T-cell (primary cell): ENCODE measurements around the gene KRT26. TPM values are rescaled to one million over a fixed set of nuclear protein-coding genes. Genes with fewer than 3 reads are reported as not detected.

Experiments
- ATAC-seq, 4 experiments: fragments of 200-7000 bp in 3 of 4; fragments of 150-1000 bp in 1 of 4; cut with Tn5 transposase; replicated peaks in 1 of 4; 1 replicate in 3 of 4; 2 replicates in 1 of 4; pipeline ENCODE4 v1.10.0; 2021; ENCODE audit warnings: moderate library complexity in 3 of 4, mild to moderate bottlenecking in 2 of 4, moderate number of reproducible peaks in 1 of 4
- CTCF ChIA-PET, 2 donors: fragments of 300-600 bp; sonication (Branson Sonifier 250); formaldehyde crosslinking; loops; one replicate each; lab custom pipeline; 2022; ENCODE audit warnings: antibody characterized with exemption in 2 of 2; lab: Charles Lee
- POLR2A ChIA-PET, 2 donors: fragments of 300-600 bp; sonication (Branson Sonifier 250); formaldehyde crosslinking; loops; one replicate each; lab custom pipeline; 2022; ENCODE audit warnings: antibody characterized with exemption in 2 of 2; lab: Charles Lee
- DNase-seq, 35 experiments: peaks; one replicate each; pipeline versions ENCODE4 v3.0.0 to v3.0.0-alpha.2; 2013 to 2023
- H3K27ac ChIP-seq: one replicate; pipeline ENCODE4 v1.5.1; 2013; ENCODE audit warnings: low read length
- H3K27me3 ChIP-seq, 2 experiments: replicated peaks in 1 of 2; 1 replicate in 1 of 2; 2 replicates in 1 of 2; pipeline versions ENCODE4 v1.6.1 to v1.7.0; 2013; ENCODE audit warnings: low read length in 1 of 2, mixed read lengths in 1 of 2; ENCODE audit not compliant: control insufficient read depth in 2 of 2, insufficient read depth in 2 of 2; ENCODE audit errors: extremely low read depth in 1 of 2
- H3K36me3 ChIP-seq, 2 donors: 1 replicate in 1 of 2; 2 replicates in 1 of 2; pipeline versions ENCODE4 v1.6.1 to v1.7.0; 2013; ENCODE audit warnings: low read length in 1 of 2; ENCODE audit not compliant: control insufficient read depth in 2 of 2, insufficient read depth in 1 of 2; ENCODE audit errors: extremely low read depth in 1 of 2
- H3K4me1 ChIP-seq, 2 experiments: 1 replicate in 1 of 2; 2 replicates in 1 of 2; pipeline versions ENCODE4 v1.6.1 to v1.7.0; 2013; ENCODE audit warnings: low read length in 2 of 2, mixed read lengths in 1 of 2; ENCODE audit not compliant: insufficient read depth in 2 of 2, control insufficient read depth in 1 of 2; ENCODE audit errors: extremely low read depth in 1 of 2
- H3K4me3 ChIP-seq, 2 donors: 1 replicate in 1 of 2; 2 replicates in 1 of 2; pipeline versions ENCODE4 v1.5.1 to v1.7.0; 2013; ENCODE audit warnings: mild to moderate bottlenecking in 2 of 2, low read length in 1 of 2, moderate library complexity in 1 of 2; ENCODE audit not compliant: control insufficient read depth in 1 of 2; ENCODE audit errors: extremely low read depth in 1 of 2
- H3K9me3 ChIP-seq: 2 replicates; pipeline ENCODE4 v1.7.0; 2013
- H3K27ac Mint-ChIP-seq, 2 donors: one replicate each; pipeline ENCODE4 v1.8.0; 2020 to 2021; ENCODE audit warnings: mild to moderate bottlenecking in 2 of 2, mixed read lengths in 2 of 2
- H3K27me3 Mint-ChIP-seq, 2 donors: one replicate each; pipeline ENCODE4 v1.8.0; 2021 to 2022; ENCODE audit warnings: mixed read lengths in 2 of 2
- H3K36me3 Mint-ChIP-seq: one replicate; pipeline ENCODE4 v1.8.0; 2021; ENCODE audit warnings: mixed read lengths
- H3K4me1 Mint-ChIP-seq, 3 donors: one replicate each; pipeline ENCODE4 v1.8.0; 2020 to 2022; ENCODE audit warnings: mixed read lengths in 3 of 3, mild to moderate bottlenecking in 1 of 3
- H3K4me3 Mint-ChIP-seq, 3 donors: one replicate each; pipeline ENCODE4 v1.8.0; 2020 to 2022; ENCODE audit warnings: mild to moderate bottlenecking in 3 of 3, mixed read lengths in 3 of 3, moderate library complexity in 3 of 3
- H3K9me3 Mint-ChIP-seq, 3 donors: one replicate each; pipeline ENCODE4 v1.8.0; 2020 to 2022; ENCODE audit warnings: mixed read lengths in 3 of 3
- WGBS: methylation state at CpG from one replicate; pipeline ENCODE4 v1.1.5; 2013; ENCODE audit warnings: missing lambda C conversion rate; ENCODE audit not compliant: insufficient coverage; 5-methylcytosine and 5-hydroxymethylcytosine counted together
- total RNA-seq, 35 experiments: library from RNA in 6 of 35; stranded (reverse) in 6 of 35; fragments of 120-200 nt in 1 of 35; gene quantifications; one replicate each; pipeline versions ENCODE4 v1.2.1 to v1.2.4 and lab custom pipeline; 2013 to 2026

Gene KRT26
- total RNA-seq, 5 donors from 2014 or later (not counting 1 experiment from before 2014, with no cell fraction given) = not detected

DNA sequence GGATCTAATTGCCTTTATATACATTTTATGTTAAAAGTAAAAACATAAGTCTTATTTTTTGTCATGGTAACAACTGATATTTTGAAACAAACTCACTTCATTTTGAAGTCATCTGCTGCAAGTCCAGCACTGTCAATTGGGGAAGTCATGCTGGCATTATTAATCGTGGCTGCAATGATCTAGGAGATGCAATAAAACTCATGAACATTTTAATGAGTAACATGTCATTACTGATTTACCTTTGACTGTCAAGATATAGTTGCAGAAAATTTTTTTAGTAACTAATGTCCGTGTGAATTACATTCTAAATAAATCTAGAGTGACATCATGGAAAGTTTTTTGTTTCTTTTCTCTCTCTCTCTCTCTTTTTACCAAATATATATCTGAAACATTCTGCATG, 51.1 kb downstream of the KRT26 start:
- Histone ChIP-seq H3K9me3 (no peaks in the 10 kb centered on the region), H3K4me1 (no peaks in the 10 kb centered on the region), H3K4me3 (no peak overlapping the region), H3K27me3 (peaks cover 3 to 17% of the 10 kb centered on the region in 2 experiments), H3K36me3 (no peaks in the 10 kb centered on the region), H3K27ac (no peak overlapping the region)
- Mint-ChIP-seq H3K4me3 (no peak overlapping the region), H3K9me3 (no peaks in the 10 kb centered on the region), H3K36me3 (no peaks in the 10 kb centered on the region), H3K27me3 (peaks cover 13 to 38% of the 10 kb centered on the region in 2 donors), H3K27ac (no peak overlapping the region), H3K4me1 (no peaks in the 10 kb centered on the region)
- POLR2A ChIA-PET = no interaction called here
- CTCF ChIA-PET = no interaction called here
- no peak for ATAC-seq
- no CpG with 5 or more reads among the region's 2 CpGs for WGBS
- no peak for DNase-seq

DNA sequence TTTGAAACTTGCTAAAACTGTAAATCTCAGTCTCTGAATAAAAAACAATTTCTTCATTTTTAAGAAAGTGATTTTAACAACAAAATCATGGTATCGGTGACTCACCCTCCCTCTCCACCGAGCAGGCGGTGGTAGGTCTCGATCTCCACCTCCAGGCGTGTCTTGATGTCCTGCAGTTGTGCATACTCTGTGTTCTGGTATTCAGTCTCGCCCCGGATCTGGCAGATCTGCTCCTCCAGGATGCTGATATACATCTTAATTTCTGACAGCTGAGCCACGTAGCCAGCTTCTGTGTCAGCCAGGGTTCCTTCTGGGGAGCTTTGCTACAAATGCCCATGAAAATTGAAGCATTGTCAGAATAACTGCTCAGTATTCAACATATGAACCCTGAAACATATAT, 53.1 kb downstream of the KRT26 start:
- ChIA-PET CTCF (no interaction called here), POLR2A (interaction anchor here in 1 of 2 donors (0.6 kb wide), 1 partner anchor 81 kb away, joined by 3 read pairs; no protein-coding TSS in a partner anchor)
- no peaks in the 10 kb centered on the region for H3K9me3 ChIP-seq
- no peak for DNase-seq
- no peaks in the 10 kb centered on the region for H3K4me1 ChIP-seq
- 59% methylated on average over 7 of the region's 8 CpGs for WGBS
- Mint-ChIP-seq H3K4me1 (no peaks in the 10 kb centered on the region), H3K9me3 (no peaks in the 10 kb centered on the region), H3K27ac (no peak overlapping the region), H3K4me3 (no peak overlapping the region), H3K27me3 (peaks cover 9 to 41% of the 10 kb centered on the region in 2 donors), H3K36me3 (no peaks in the 10 kb centered on the region)
- no peak overlapping the region for H3K27ac ChIP-seq
- ATAC-seq = no peak
- peaks cover 3 to 28% of the 10 kb centered on the region in 2 experiments for H3K27me3 ChIP-seq
- no peaks in the 10 kb centered on the region for H3K36me3 ChIP-seq
- no peak overlapping the region for H3K4me3 ChIP-seq

DNA sequence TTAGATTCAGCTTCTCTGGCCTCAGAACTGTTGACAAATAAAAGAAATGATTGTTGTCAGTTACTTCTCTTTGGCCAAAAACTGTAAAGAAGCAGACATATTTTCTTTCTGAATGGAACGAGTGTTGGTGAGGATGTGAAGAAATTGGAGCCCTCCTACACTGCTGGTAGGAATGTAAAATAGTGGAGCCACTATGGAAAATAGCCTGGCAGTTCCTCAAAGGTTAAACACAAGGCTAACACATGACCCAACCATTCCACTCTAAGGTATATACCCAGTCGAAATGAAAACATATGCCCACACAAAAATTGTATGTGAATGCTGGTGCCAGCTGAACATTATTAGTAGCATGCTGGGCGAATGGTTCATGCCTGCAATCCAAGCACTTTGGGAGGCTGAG, 54.2 kb downstream of the KRT26 start:
- ATAC-seq = no peak
- no peak overlapping the region for H3K27ac ChIP-seq
- Mint-ChIP-seq H3K4me3 (no peak overlapping the region), H3K27me3 (peaks cover 5 to 36% of the 10 kb centered on the region in 2 donors), H3K9me3 (no peaks in the 10 kb centered on the region), H3K27ac (no peak overlapping the region), H3K4me1 (no peaks in the 10 kb centered on the region), H3K36me3 (no peaks in the 10 kb centered on the region)
- peaks cover 0 to 24% of the 10 kb centered on the region in 2 experiments for H3K27me3 ChIP-seq
- WGBS = 60% methylated on average over 1 of the region's 3 CpGs
- no peak for DNase-seq
- ChIA-PET POLR2A (no interaction called here), CTCF (no interaction called here)
- no peaks in the 10 kb centered on the region for H3K4me1 ChIP-seq
- H3K4me3 ChIP-seq = no peak overlapping the region
- no peaks in the 10 kb centered on the region for H3K9me3 ChIP-seq
- no peaks in the 10 kb centered on the region for H3K36me3 ChIP-seq

Other genes starting within 250 kb of the KRT26 start
- 100 to 1,000 TPM; 173 to 438 (median 340) TPM for gene CCR7, start 206.7 kb downstream of the KRT26 start, total RNA-seq
- gene SMARCE1, start 124.4 kb downstream of the KRT26 start, total RNA-seq = 10 to 100 TPM; 72.6 to 80.8 (median 75.8) TPM
- gene KRT222, start 107.0 kb downstream of the KRT26 start, total RNA-seq = not detected
- gene KRT24, start 68.4 kb downstream of the KRT26 start, total RNA-seq = not detected
- not detected for gene KRT25, start 16.9 kb downstream of the KRT26 start, total RNA-seq
- not detected for gene KRT27, start 10.3 kb upstream of the KRT26 start, total RNA-seq
- not detected for gene KRT28, start 27.8 kb upstream of the KRT26 start, total RNA-seq
- 10 to 100 TPM; 27.2 to 35.3 (median 31.4) TPM for gene KRT10, start 50.4 kb upstream of the KRT26 start, total RNA-seq
- gene KRT12, start 95.0 kb upstream of the KRT26 start, total RNA-seq = under 1 TPM in 1 of 5 donors, not detected in 4; 0.10 TPM
- gene KRT20, start 113.0 kb upstream of the KRT26 start, total RNA-seq = under 1 TPM in 1 of 5 donors, not detected in 4; 0.47 TPM
- not detected for gene KRT23, start 165.4 kb upstream of the KRT26 start, total RNA-seq
- gene KRT39, start 194.7 kb upstream of the KRT26 start, total RNA-seq = not detected
- not detected for gene KRT40, start 212.1 kb upstream of the KRT26 start, total RNA-seq
- not detected for gene KRTAP3-3, start 222.0 kb upstream of the KRT26 start, total RNA-seq
- gene KRTAP3-2, start 227.7 kb upstream of the KRT26 start, total RNA-seq = not detected
- gene KRTAP3-1, start 236.9 kb upstream of the KRT26 start, total RNA-seq = not detected